A673 (cell line): ENCODE results near the gene UNC50.

Experiments used
- CTCF ChIP-seq: fragments of 300-800, 200-600 bp; sonication (generic); conservative IDR thresholded peaks from 2 replicates; pipeline ENCODE4 v1.5.1; 2017; ENCODE audit warnings: low read depth, mild to moderate bottlenecking, antibody characterized with exemption, low read length, moderate library complexity, mixed read lengths
- EZH2 ChIP-seq: fragments of 200-600 bp; sonication (generic); IDR thresholded peaks from 2 replicates; pipeline ENCODE4 v1.6.1; 2017; ENCODE audit warnings: borderline replicate concordance, low read depth, mild to moderate bottlenecking, mixed read lengths, antibody characterized with exemption, low read length; ENCODE audit not compliant: poor library complexity, severe bottlenecking

- no peak for TF ChIP-seq CTCF
- TF ChIP-seq EZH2, result no peak
Observed at GRCh38 chr2:98561018-98561417, 47.4 kb upstream of the UNC50 start.
